ENCODE data around the gene C1QTNF5. TPM values are rescaled to one million over a fixed set of nuclear protein-coding genes. Genes with fewer than 3 reads are reported as not detected.
"Not testable (repeated sequence)": the region's sequence is repeated elsewhere in the genome, so short reads cannot be mapped to it uniquely, and the experiment has no call there.

The C1QTNF5 gene
- total RNA-seq: 0.90 and 1.3 TPM in 2 replicates

GRCh38 chr11:119340335-119341221, at the start of gene C1QTNF5:
Gene C1QTNF5 (minus strand): TSS chr11:119340883. CDS start chr11:119340397, 486 bp downstream.
- FAIRE-seq: no peak
- no peak for TF ChIP-seq CTCF (IDR thresholded peaks at IDR 0.05; ENCODE audit: insufficient read depth, low read length, severe bottlenecking)
- H3K36me3 ChIP-seq (ENCODE audit: control insufficient read depth, insufficient read depth, low read length): peaks cover 5% of the 10 kb centered on the region
- peaks cover 15% of the 10 kb centered on the region for H3K27me3 ChIP-seq (ENCODE audit: control insufficient read depth, insufficient read depth, low read length)
- no peak for DNase-seq (ENCODE audit: low read depth)
- peak within 1 kb of the TSS; percentile 29 for H3K4me3 ChIP-seq (ENCODE audit: low read depth, low read length)

GRCh38 chr11:119389611-119390254, 49.0 kb upstream of the C1QTNF5 start:
- no peak overlapping the region for H3K4me3 ChIP-seq (ENCODE audit: low read depth, low read length)

GRCh38 chr11:119388103-119388502, 47.4 kb upstream of the C1QTNF5 start:
- no peak for FAIRE-seq

More at GRCh38 chr11:119389611-119390254, 49.0 kb upstream of the C1QTNF5 start:
- Histone ChIP-seq H3K36me3 (ENCODE audit: control insufficient read depth, insufficient read depth, low read length) (no peaks in the 10 kb centered on the region), H3K27me3 (ENCODE audit: control insufficient read depth, insufficient read depth, low read length) (no peaks in the 10 kb centered on the region)
- no peak for DNase-seq (ENCODE audit: low read depth)
- TF ChIP-seq CTCF (IDR thresholded peaks at IDR 0.05; ENCODE audit: insufficient read depth, low read length, severe bottlenecking): peak; percentile 63
- peak; percentile 36 for FAIRE-seq

GRCh38 chr11:119384332-119384731, 43.6 kb upstream of the C1QTNF5 start:
- TF ChIP-seq CTCF (IDR thresholded peaks at IDR 0.05; ENCODE audit: insufficient read depth, low read length, severe bottlenecking): no peak
- no peaks in the 10 kb centered on the region for H3K27me3 ChIP-seq (ENCODE audit: control insufficient read depth, insufficient read depth, low read length)
- DNase-seq (ENCODE audit: low read depth) (no peak), FAIRE-seq (peak; percentile 73)
- no peak overlapping the region for H3K4me3 ChIP-seq (ENCODE audit: low read depth, low read length)
- H3K36me3 ChIP-seq (ENCODE audit: control insufficient read depth, insufficient read depth, low read length): no peaks in the 10 kb centered on the region

More at GRCh38 chr11:119388103-119388502, 47.4 kb upstream of the C1QTNF5 start:
- no peak for TF ChIP-seq CTCF (IDR thresholded peaks at IDR 0.05; ENCODE audit: insufficient read depth, low read length, severe bottlenecking)
- no peak for DNase-seq (ENCODE audit: low read depth)
- H3K27me3 ChIP-seq (ENCODE audit: control insufficient read depth, insufficient read depth, low read length): no peaks in the 10 kb centered on the region
- H3K4me3 ChIP-seq (ENCODE audit: low read depth, low read length): no peak overlapping the region
- no peaks in the 10 kb centered on the region for H3K36me3 ChIP-seq (ENCODE audit: control insufficient read depth, insufficient read depth, low read length)

- DNase-seq (ENCODE audit: low read depth); FAIRE-seq; H3K36me3 ChIP-seq (ENCODE audit: control insufficient read depth, insufficient read depth, low read length); H3K4me3 ChIP-seq (ENCODE audit: low read depth, low read length); H3K27me3 ChIP-seq (ENCODE audit: control insufficient read depth, insufficient read depth, low read length): not testable (repeated sequence)
Observed at GRCh38 chr11:119382513-119382912, 41.8 kb upstream of the C1QTNF5 start.

GRCh38 chr11:119382101-119382500, 41.4 kb upstream of the C1QTNF5 start:
- Histone ChIP-seq H3K27me3 (ENCODE audit: control insufficient read depth, insufficient read depth, low read length) (no peaks in the 10 kb centered on the region), H3K36me3 (ENCODE audit: control insufficient read depth, insufficient read depth, low read length) (no peaks in the 10 kb centered on the region), H3K4me3 (ENCODE audit: low read depth, low read length) (peak overlapping the region; percentile 10)
- no peak for TF ChIP-seq CTCF (IDR thresholded peaks at IDR 0.05; ENCODE audit: insufficient read depth, low read length, severe bottlenecking)
- FAIRE-seq: no peak
- DNase-seq (ENCODE audit: low read depth): no peak

All from bronchial epithelial cell (primary cell).